Upper lobe of left lung (tissue), 4 donors: Measurements from ENCODE around the gene ZNF423.

Source experiments
- CTCF ChIP-seq, 6 experiments: fragments of 450-650 bp in 4 of 6; fragments of 200-600 bp in 2 of 6; sonication (generic) in 2 of 6; IDR thresholded peaks; one replicate each; pipeline ENCODE4 v1.5.1; 2016 to 2019; ENCODE audit warnings: antibody characterized with exemption in 6 of 6
- EP300 ChIP-seq, 4 donors: sonication (generic); formaldehyde crosslinking; IDR thresholded peaks; one replicate each; pipeline ENCODE4 v1.5.1; 2017; ENCODE audit warnings: antibody characterized with exemption in 4 of 4, control low read depth in 2 of 4
- POLR2A ChIP-seq, 4 donors: fragments of 450-650 bp; IDR thresholded peaks; one replicate each; pipeline ENCODE4 v1.5.1; 2016 to 2017; ENCODE audit warnings: antibody characterized with exemption in 4 of 4, mild to moderate bottlenecking in 2 of 4
- POLR2AphosphoS5 ChIP-seq, 2 donors: sonication (generic); formaldehyde crosslinking; IDR thresholded peaks; one replicate each; pipeline ENCODE4 v1.5.1; 2017; ENCODE audit warnings: antibody characterized with exemption in 2 of 2

GRCh38 chr16:49647673-49648072 lies 208.2 kb downstream of the ZNF423 start:
- TF ChIP-seq CTCF (IDR thresholded peaks at IDR 0.05) (no peak), POLR2A (IDR thresholded peaks at IDR 0.05) (no peak), EP300 (IDR thresholded peaks at IDR 0.05) (no peak), POLR2AphosphoS5 (IDR thresholded peaks at IDR 0.05) (no peak)
